Measurements from ENCODE around the gene CDC20. TPM values are rescaled to one million over a fixed set of nuclear protein-coding genes. Genes with fewer than 3 reads are reported as not detected.

The CDC20 gene
- total RNA-seq, 1 experiment from 2014 or later, result 296 TPM

- Histone ChIP-seq H3K27ac (ENCODE audit: low read depth, low read length, poor library complexity, severe bottlenecking) (peak overlapping the region; percentile 62), H3K36me3 (ENCODE audit: insufficient read depth, low read length, poor library complexity, severe bottlenecking) (no peaks in the 10 kb centered on the region), H3K4me1 (ENCODE audit: insufficient read depth, low read length, poor library complexity, severe bottlenecking) (peaks cover 8% of the 10 kb centered on the region), H3K4me3 (ENCODE audit: low read depth, low read length, poor library complexity, severe bottlenecking) (peak overlapping the region; percentile 52), H3K27me3 (replicated peaks; ENCODE audit: insufficient read depth, low read depth, low read length, poor library complexity) (no peaks in the 10 kb centered on the region), H3K9me3 (ENCODE audit: low read depth, low read length, poor library complexity, severe bottlenecking) (no peaks in the 10 kb centered on the region)
- peak; percentile 82 for DNase-seq (ENCODE audit: low spot score)
- BruUV-seq (replicated peaks), result no TSS peak
- POLR2A ChIA-PET (ENCODE audit: low non-redundant PET), result no interaction called here
- TF ChIP-seq CTCF (conservative IDR thresholded peaks at IDR 0.05; ENCODE audit: low read depth, low read length), result no peak
- TF ChIP-seq EZH2 (IDR thresholded peaks at IDR 0.05; ENCODE audit: borderline replicate concordance, low read depth, low read length, poor library complexity, severe bottlenecking), result no peak
- CTCF ChIA-PET, result no interaction called here
- intact Hi-C loops (cut with micrococcal nuclease; ENCODE audit: unreplicated experiment), result no loop called here
Observed at GRCh38 chr1:43348809-43349593, 9.8 kb upstream of the CDC20 start.

DNA sequence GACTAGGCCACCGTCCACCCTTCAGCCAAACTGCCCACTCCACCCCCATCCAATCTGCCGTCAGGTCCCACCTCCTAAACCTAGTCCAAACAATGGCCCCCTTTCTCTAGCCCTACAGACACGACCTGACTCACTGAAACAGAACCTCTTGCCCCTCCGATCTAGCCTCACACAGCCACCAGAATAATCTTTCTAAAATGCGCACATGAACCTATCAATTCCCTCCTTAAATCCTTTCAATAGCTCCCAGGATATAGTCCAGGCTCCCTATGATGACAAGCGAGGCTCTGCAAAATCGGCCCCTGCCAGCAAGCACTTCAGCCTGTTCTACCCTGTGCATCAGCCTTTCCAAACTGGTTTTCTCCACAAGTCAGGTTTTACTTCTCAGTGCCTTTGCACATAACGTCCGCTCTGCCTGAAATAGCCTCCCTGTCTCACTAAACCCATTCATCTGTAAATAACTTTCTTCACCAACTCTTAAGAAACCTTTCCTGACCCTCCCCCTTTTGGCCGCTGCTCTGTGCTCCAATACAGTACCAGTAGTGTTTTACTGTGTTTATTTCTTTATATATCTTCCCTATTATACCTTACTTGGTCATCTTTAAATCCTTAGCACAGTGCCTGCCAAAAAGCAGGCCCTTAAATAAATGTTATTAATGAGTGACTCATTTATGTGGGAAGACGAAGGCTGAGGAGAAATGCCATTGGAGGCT is 9.0 kb upstream of the CDC20 start:
- Histone ChIP-seq H3K9me3 (ENCODE audit: low read depth, low read length, poor library complexity, severe bottlenecking) (no peaks in the 10 kb centered on the region), H3K4me1 (ENCODE audit: insufficient read depth, low read length, poor library complexity, severe bottlenecking) (peaks cover 8% of the 10 kb centered on the region), H3K27me3 (replicated peaks; ENCODE audit: insufficient read depth, low read depth, low read length, poor library complexity) (no peaks in the 10 kb centered on the region), H3K36me3 (ENCODE audit: insufficient read depth, low read length, poor library complexity, severe bottlenecking) (no peaks in the 10 kb centered on the region), H3K27ac (ENCODE audit: low read depth, low read length, poor library complexity, severe bottlenecking) (no peak overlapping the region), H3K4me3 (ENCODE audit: low read depth, low read length, poor library complexity, severe bottlenecking) (peak overlapping the region; percentile 52)
- CTCF ChIA-PET, result no interaction called here
- POLR2A ChIA-PET (ENCODE audit: low non-redundant PET), result no interaction called here
- no TSS peak for BruUV-seq (replicated peaks)
- DNase-seq (ENCODE audit: low spot score), result no peak
- TF ChIP-seq CTCF (conservative IDR thresholded peaks at IDR 0.05; ENCODE audit: low read depth, low read length) (no peak), EZH2 (IDR thresholded peaks at IDR 0.05; ENCODE audit: borderline replicate concordance, low read depth, low read length, poor library complexity, severe bottlenecking) (no peak)
- intact Hi-C loops (cut with micrococcal nuclease; ENCODE audit: unreplicated experiment), result loop anchor here (10.0 kb wide), 1 partner anchor 105 kb away; no protein-coding TSS in a partner anchor

GRCh38 chr1:43350976-43351375 is 7.8 kb upstream of the CDC20 start:
- no peaks in the 10 kb centered on the region for H3K9me3 ChIP-seq (ENCODE audit: low read depth, low read length, poor library complexity, severe bottlenecking)
- ChIA-PET POLR2A (ENCODE audit: low non-redundant PET) (interaction anchor here (0.6 kb wide), 1 partner anchor 463 kb away, joined by 5 read pairs; no protein-coding TSS in a partner anchor), CTCF (no interaction called here)
- H3K27me3 ChIP-seq (replicated peaks; ENCODE audit: insufficient read depth, low read depth, low read length, poor library complexity), result no peaks in the 10 kb centered on the region
- DNase-seq (ENCODE audit: low spot score), result no peak
- BruUV-seq (replicated peaks), result no TSS peak
- intact Hi-C loops (cut with micrococcal nuclease; ENCODE audit: unreplicated experiment), result loop anchor here (10.0 kb wide), 1 partner anchor 106 kb away; no protein-coding TSS in a partner anchor
- peaks cover 8% of the 10 kb centered on the region for H3K4me1 ChIP-seq (ENCODE audit: insufficient read depth, low read length, poor library complexity, severe bottlenecking)
- H3K36me3 ChIP-seq (ENCODE audit: insufficient read depth, low read length, poor library complexity, severe bottlenecking), result no peaks in the 10 kb centered on the region
- H3K27ac ChIP-seq (ENCODE audit: low read depth, low read length, poor library complexity, severe bottlenecking), result no peak overlapping the region
- TF ChIP-seq EZH2 (IDR thresholded peaks at IDR 0.05; ENCODE audit: borderline replicate concordance, low read depth, low read length, poor library complexity, severe bottlenecking) (no peak), CTCF (conservative IDR thresholded peaks at IDR 0.05; ENCODE audit: low read depth, low read length) (no peak)
- H3K4me3 ChIP-seq (ENCODE audit: low read depth, low read length, poor library complexity, severe bottlenecking), result no peak overlapping the region
